Karpas-422 (cell line): ENCODE results near the gene UBAP1L. TPM values are rescaled to one million over a fixed set of nuclear protein-coding genes. Genes with fewer than 3 reads are reported as not detected.
"Not testable (repeated sequence)": the region's sequence is repeated elsewhere in the genome, so short reads cannot be mapped to it uniquely, and the experiment has no call there.

ENCODE experiments used
- DNase-seq: peaks from one replicate; pipeline ENCODE4 v3.0.0-alpha.2; 2015
- H2AFZ ChIP-seq: fragments of 200-600 bp; sonication (generic); 2 replicates; pipeline ENCODE4 v1.6.1; 2014; ENCODE audit warnings: antibody characterized with exemption, low read length, mixed read lengths
- H3K27ac ChIP-seq: fragments of 200-600 bp; sonication (generic); 2 replicates; pipeline ENCODE4 v1.5.1; 2014; ENCODE audit warnings: mild to moderate bottlenecking, low read length, moderate library complexity
- H3K27me3 ChIP-seq: fragments of 200-600 bp; sonication (generic); 2 replicates; pipeline ENCODE4 v1.6.1; 2014; ENCODE audit warnings: low read length, mixed read lengths
- H3K36me3 ChIP-seq: fragments of 200-600 bp; sonication (generic); 2 replicates; pipeline ENCODE4 v1.6.1; 2014; ENCODE audit warnings: low read length, mixed read lengths; ENCODE audit not compliant: insufficient read depth
- H3K4me1 ChIP-seq: fragments of 200-600 bp; sonication (generic); 2 replicates; pipeline ENCODE4 v1.6.1; 2014; ENCODE audit warnings: mild to moderate bottlenecking, low read length, mixed read lengths
- H3K4me2 ChIP-seq: fragments of 200-600 bp; sonication (generic); 2 replicates; pipeline ENCODE4 v1.6.1; 2014; ENCODE audit warnings: low read length, low read depth, mild to moderate bottlenecking; ENCODE audit not compliant: poor library complexity, severe bottlenecking
- H3K4me3 ChIP-seq: fragments of 200-600 bp; sonication (generic); 2 replicates; pipeline ENCODE4 v1.5.1; 2014; ENCODE audit warnings: mild to moderate bottlenecking, antibody characterized with exemption, low read length, mixed read lengths
- H3K79me2 ChIP-seq: fragments of 200-600 bp; sonication (generic); 2 replicates; pipeline ENCODE4 v1.6.1; 2014; ENCODE audit warnings: mild to moderate bottlenecking, low read length, mixed read lengths
- H3K9ac ChIP-seq: fragments of 200-600 bp; sonication (generic); 2 replicates; pipeline ENCODE4 v1.6.0; 2014; ENCODE audit warnings: low read length
- H3K9me2 ChIP-seq: fragments of 200-600 bp; sonication (generic), shearing (Covaris generic); replicated peaks from 2 replicates; pipeline ENCODE4 v1.6.0; 2014; ENCODE audit warnings: mild to moderate bottlenecking, low read length, moderate library complexity; ENCODE audit not compliant: insufficient read depth
- H3K9me3 ChIP-seq: fragments of 300-700, 200-600 bp; sonication (generic); 2 replicates; pipeline ENCODE4 v1.6.1; 2014; ENCODE audit warnings: low read length, mixed read lengths
- H4K20me1 ChIP-seq: fragments of 200-600 bp; sonication (generic); 2 replicates; pipeline ENCODE4 v1.6.1; 2014; ENCODE audit warnings: mild to moderate bottlenecking, antibody characterized with exemption, low read length, low read depth; ENCODE audit not compliant: insufficient read depth
- total RNA-seq: library from RNA; depleted of rRNA; stranded (reverse); fragments of >200 nt; shearing (Covaris generic); gene quantifications from 2 replicates; pipeline ENCODE4 v1.2.3, GENCODE V29; 2014; ENCODE audit warnings: low replicate concordance

The UBAP1L gene
- total RNA-seq, 1 experiment from 2014 or later: 6.5 TPM

DNA sequence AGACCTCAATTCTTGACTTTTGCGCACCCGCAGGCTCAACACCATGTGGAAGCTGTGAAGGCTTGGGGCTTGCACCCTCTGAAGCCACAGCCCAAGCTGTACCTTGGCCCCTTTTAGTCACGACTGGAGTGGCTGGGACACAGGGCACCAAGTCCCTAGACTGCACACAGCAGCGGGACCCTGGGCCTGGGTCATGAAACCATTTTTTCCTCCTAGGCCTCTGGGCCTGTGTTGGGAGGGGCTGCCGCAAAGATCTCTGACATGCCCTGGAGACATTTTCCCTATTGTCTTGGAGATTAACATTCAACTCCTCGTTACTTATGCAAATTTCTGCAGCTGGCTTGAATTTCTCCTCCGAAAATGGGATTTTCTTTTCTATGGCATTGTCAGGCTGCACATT lies 22.1 kb upstream of the UBAP1L start:
- H3K27me3 ChIP-seq, H4K20me1 ChIP-seq, H3K9me3 ChIP-seq, H2AFZ ChIP-seq, H3K9ac ChIP-seq, H3K4me2 ChIP-seq, H3K4me3 ChIP-seq, DNase-seq, H3K9me2 ChIP-seq, H3K36me3 ChIP-seq, H3K27ac ChIP-seq: not testable (repeated sequence)
- peaks cover 12% of the 10 kb centered on the region for H3K4me1 ChIP-seq
- peaks cover 17% of the 10 kb centered on the region for H3K79me2 ChIP-seq

GRCh38 chr15:65134538-65134937 lies 19.5 kb upstream of the UBAP1L start:
- no peaks in the 10 kb centered on the region for H3K27me3 ChIP-seq
- H3K27ac ChIP-seq: no peak overlapping the region
- no peaks in the 10 kb centered on the region for H3K9me3 ChIP-seq
- peak overlapping the region; percentile 93 for H3K4me2 ChIP-seq
- H3K36me3 ChIP-seq: no peaks in the 10 kb centered on the region
- H3K4me1 ChIP-seq: peaks cover 24% of the 10 kb centered on the region
- no peak for DNase-seq
- H2AFZ ChIP-seq: no peak overlapping the region
- H3K9me2 ChIP-seq: no peaks in the 10 kb centered on the region
- peak overlapping the region; percentile 94 for H3K4me3 ChIP-seq
- H4K20me1 ChIP-seq: no peaks in the 10 kb centered on the region
- H3K79me2 ChIP-seq: peaks cover 37% of the 10 kb centered on the region
- H3K9ac ChIP-seq: peak overlapping the region; percentile 96

GRCh38 chr15:65133548-65134200 lies 18.7 kb upstream of the UBAP1L start, which contains the start of gene PDCD7:
Gene PDCD7, minus strand, starts transcription at chr15:65133808. Its CDS starts 27 bp downstream, at chr15:65133781.
- H3K27ac ChIP-seq: peak within 1 kb of the TSS; percentile 66
- peak within 1 kb of the TSS; percentile 96 for H3K9ac ChIP-seq
- peaks cover 2% of the 10 kb centered on the region for H3K36me3 ChIP-seq
- H3K4me3 ChIP-seq: peak within 1 kb of the TSS; percentile 94
- H3K9me3 ChIP-seq: no peaks in the 10 kb centered on the region
- H4K20me1 ChIP-seq: no peaks in the 10 kb centered on the region
- H2AFZ ChIP-seq: peak within 1 kb of the TSS; percentile 93
- H3K4me2 ChIP-seq: peak within 1 kb of the TSS; percentile 93
- no peaks in the 10 kb centered on the region for H3K27me3 ChIP-seq
- peaks cover 45% of the 10 kb centered on the region for H3K79me2 ChIP-seq
- DNase-seq: peak; percentile 97
- H3K4me1 ChIP-seq: peaks cover 24% of the 10 kb centered on the region
- no peaks in the 10 kb centered on the region for H3K9me2 ChIP-seq

GRCh38 chr15:65132878-65133547 lies 18.0 kb upstream of the UBAP1L start:
- peak overlapping the region; percentile 94 for H3K4me3 ChIP-seq
- peak; percentile 76 for DNase-seq
- no peaks in the 10 kb centered on the region for H3K9me3 ChIP-seq
- H3K9ac ChIP-seq: peak overlapping the region; percentile 96
- H3K4me2 ChIP-seq: peak overlapping the region; percentile 93
- H4K20me1 ChIP-seq: no peaks in the 10 kb centered on the region
- H3K4me1 ChIP-seq: peaks cover 24% of the 10 kb centered on the region
- no peak overlapping the region for H2AFZ ChIP-seq
- peak overlapping the region; percentile 47; the same call in 1 of the 2 replicates for H3K27ac ChIP-seq
- H3K79me2 ChIP-seq: peaks cover 52% of the 10 kb centered on the region
- no peaks in the 10 kb centered on the region for H3K9me2 ChIP-seq
- H3K27me3 ChIP-seq: no peaks in the 10 kb centered on the region
- H3K36me3 ChIP-seq: peaks cover 9% of the 10 kb centered on the region

GRCh38 chr15:65130941-65131340 lies 15.9 kb upstream of the UBAP1L start:
- Histone ChIP-seq H3K4me1 (peaks cover 24% of the 10 kb centered on the region), H4K20me1 (0 out of 2 replicates have a peak, but pooled peaks cover 4% of the 10 kb centered on the region), H3K9ac (no peak overlapping the region), H2AFZ (no peak overlapping the region), H3K27me3 (no peaks in the 10 kb centered on the region), H3K36me3 (peaks cover 24% of the 10 kb centered on the region), H3K9me3 (no peaks in the 10 kb centered on the region), H3K4me2 (no peak overlapping the region), H3K4me3 (no peak overlapping the region), H3K79me2 (peaks cover 70% of the 10 kb centered on the region), H3K9me2 (no peaks in the 10 kb centered on the region), H3K27ac (no peak overlapping the region)
- DNase-seq: peak; percentile 54

DNA sequence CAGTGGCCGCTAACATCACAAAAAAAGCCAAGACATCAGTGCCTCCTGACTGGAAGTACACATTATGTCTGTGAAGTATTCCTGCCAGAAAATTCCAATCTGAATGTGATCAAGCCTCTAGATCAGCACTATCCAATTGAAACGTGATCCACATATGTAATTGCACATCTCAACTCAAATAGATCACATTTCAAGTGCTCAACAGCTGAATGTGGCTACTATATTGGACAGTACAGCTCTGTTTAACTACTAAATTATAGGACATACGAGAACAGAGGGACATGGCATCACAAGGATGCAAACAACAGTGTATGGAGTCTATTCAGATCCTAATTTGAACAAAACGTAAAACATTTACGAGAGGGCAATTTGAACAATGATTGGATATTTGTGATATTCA lies 542 bp upstream of the UBAP1L start:
- no peak overlapping the region for H3K4me3 ChIP-seq
- H4K20me1 ChIP-seq: no peaks in the 10 kb centered on the region
- 0 out of 2 replicates have a peak, but pooled peaks cover 4% of the 10 kb centered on the region for H3K79me2 ChIP-seq
- no peaks in the 10 kb centered on the region for H3K9me2 ChIP-seq
- H3K27ac ChIP-seq: no peak overlapping the region
- peaks cover 47% of the 10 kb centered on the region for H3K36me3 ChIP-seq
- no peak overlapping the region for H2AFZ ChIP-seq
- no peaks in the 10 kb centered on the region for H3K27me3 ChIP-seq
- no peaks in the 10 kb centered on the region for H3K4me1 ChIP-seq
- no peak for DNase-seq
- H3K4me2 ChIP-seq: no peak overlapping the region
- no peak overlapping the region for H3K9ac ChIP-seq
- no peaks in the 10 kb centered on the region for H3K9me3 ChIP-seq

DNA sequence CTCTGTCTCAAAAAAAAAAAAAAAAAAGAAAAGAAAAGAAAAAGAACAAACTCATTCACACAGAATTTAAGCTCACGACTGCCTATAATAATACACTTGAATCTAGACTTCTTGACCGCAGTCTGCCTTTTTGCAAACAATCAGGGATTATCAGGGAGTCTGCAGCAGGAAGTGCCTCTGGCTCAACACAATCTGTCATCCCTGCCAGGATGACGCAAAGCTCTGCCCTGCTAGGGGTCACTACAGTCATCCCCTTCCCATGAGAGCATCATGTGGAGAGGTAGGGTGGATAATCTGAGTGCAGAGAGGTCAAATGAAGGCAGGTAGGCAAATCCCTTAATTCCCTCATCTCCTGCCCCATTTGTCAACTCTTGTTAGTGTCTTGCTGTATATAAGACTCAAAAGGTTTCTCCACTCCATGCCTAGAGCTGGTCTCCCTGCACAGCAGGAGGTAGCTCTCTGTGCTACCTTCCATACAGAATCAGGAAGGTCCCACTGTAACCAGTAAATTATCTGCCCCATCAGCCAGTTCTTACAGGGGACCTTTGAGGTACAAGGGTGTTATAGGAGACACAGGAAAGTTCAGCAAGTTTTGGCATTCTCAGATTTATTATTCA lies 4.2 kb downstream of the UBAP1L start:
- DNase-seq: no peak
- H3K36me3 ChIP-seq: peaks cover 20% of the 10 kb centered on the region; the same call in 1 of the 2 replicates

GRCh38 chr15:65106011-65106590 lies 8.9 kb downstream of the UBAP1L start:
- Histone ChIP-seq H3K27me3 (no peaks in the 10 kb centered on the region), H3K4me2 (no peak overlapping the region), H3K79me2 (no peaks in the 10 kb centered on the region), H3K9me3 (no peaks in the 10 kb centered on the region), H3K27ac (no peak overlapping the region), H3K9me2 (no peaks in the 10 kb centered on the region), H3K4me3 (no peak overlapping the region), H3K36me3 (peaks cover 7% of the 10 kb centered on the region; the same call in 1 of the 2 replicates), H2AFZ (no peak overlapping the region), H3K9ac (no peak overlapping the region), H4K20me1 (no peaks in the 10 kb centered on the region), H3K4me1 (no peaks in the 10 kb centered on the region)
- no peak for DNase-seq

More for the DNA sequence above, 4.2 kb downstream of the UBAP1L start:
- Histone ChIP-seq H3K27ac (no peak overlapping the region), H3K9me3 (no peaks in the 10 kb centered on the region), H3K4me3 (no peak overlapping the region), H3K9ac (no peak overlapping the region), H2AFZ (no peak overlapping the region), H4K20me1 (no peaks in the 10 kb centered on the region), H3K4me1 (no peaks in the 10 kb centered on the region), H3K4me2 (no peak overlapping the region), H3K9me2 (no peaks in the 10 kb centered on the region), H3K27me3 (no peaks in the 10 kb centered on the region), H3K79me2 (no peaks in the 10 kb centered on the region)
